ENCODE results near the gene COX20.
"Not testable (repeated sequence)": the region's sequence is repeated elsewhere in the genome, so short reads cannot be mapped to it uniquely, and the experiment has no call there.

COX20 gene

GRCh38 chr1:244826712-244827111, 8.7 kb upstream of the COX20 start:
- DNase-seq = no peak

GRCh38 chr1:244830639-244831038, 4.8 kb upstream of the COX20 start:
- no peak for DNase-seq

- DNase-seq = not testable (repeated sequence)
These were observed 2.2 kb upstream of the COX20 start for GRCh38 chr1:244833260-244833659.

- peak; percentile 74 for DNase-seq
These were observed 1.5 kb upstream of the COX20 start for GRCh38 chr1:244833734-244834542.

- peak; percentile 97 for DNase-seq
These were observed 749 bp upstream of the COX20 start for GRCh38 chr1:244834543-244835275.

GRCh38 chr1:244836135-244836521, 670 bp downstream of the COX20 start:
- peak; percentile 79 for DNase-seq

- no peak for DNase-seq
These were observed 1.1 kb downstream of the COX20 start for GRCh38 chr1:244836584-244836983.

- peak; percentile 67 for DNase-seq
These were observed 2.3 kb downstream of the COX20 start for GRCh38 chr1:244837597-244838258.

- peak; percentile 59 for DNase-seq
These were observed 4.2 kb downstream of the COX20 start for GRCh38 chr1:244839656-244840055.

- no peak for DNase-seq
These were observed 4.8 kb downstream of the COX20 start for GRCh38 chr1:244840219-244840794.

GRCh38 chr1:244841273-244841927, 5.9 kb downstream of the COX20 start:
- no peak for DNase-seq

GRCh38 chr1:244843148-244843978, 7.9 kb downstream of the COX20 start:
- DNase-seq = no peak

- DNase-seq = no peak
These were observed 9.0 kb downstream of the COX20 start for GRCh38 chr1:244844155-244845121.

- no peak for DNase-seq
These were observed 11.2 kb downstream of the COX20 start for GRCh38 chr1:244846653-244847052.

GRCh38 chr1:244849189-244849866, 13.9 kb downstream of the COX20 start:
- DNase-seq = no peak

- DNase-seq = no peak
These were observed 14.8 kb downstream of the COX20 start for GRCh38 chr1:244850099-244850852.

GRCh38 chr1:244850896-244851295, 15.4 kb downstream of the COX20 start:
- no peak for DNase-seq

- no peak for DNase-seq
These were observed 16.2 kb downstream of the COX20 start for GRCh38 chr1:244851546-244852231.

- no peak for DNase-seq
These were observed 17.2 kb downstream of the COX20 start for GRCh38 chr1:244852694-244853093.

Data from MV-4-11 (cell line).